HepG2 (cell line): ENCODE results near the gene YY1. TPM values are rescaled to one million over a fixed set of nuclear protein-coding genes. Genes with fewer than 3 reads are reported as not detected.

Source experiments
- FLYWCH1 ChIP-seq: sonication (generic); formaldehyde crosslinking; IDR thresholded peaks from 2 replicates; pipeline ENCODE4 v1.8.1; 2023; ENCODE audit warnings: mild to moderate bottlenecking, missing genetic modification reagents
- FOXJ3 ChIP-seq: sonication (generic); formaldehyde crosslinking; IDR thresholded peaks from 2 replicates; pipeline ENCODE4 v1.4.0; 2020; ENCODE audit warnings: missing genetic modification reagents, mild to moderate bottlenecking, borderline replicate concordance
- KLF6 ChIP-seq: IDR thresholded peaks from 2 replicates; pipeline ENCODE4 v1.8.0; 2016; ENCODE audit warnings: missing biosample characterization, missing genetic modification reagents
- MEIS1 ChIP-seq: sonication (generic); formaldehyde crosslinking; IDR thresholded peaks from 2 replicates; pipeline ENCODE4 v1.9.0; 2021; ENCODE audit warnings: mild to moderate bottlenecking, missing genetic modification reagents, moderate library complexity, borderline replicate concordance
- NBN ChIP-seq: fragments of 450-650 bp; conservative IDR thresholded peaks from 2 replicates; pipeline ENCODE4 v1.6.1; 2017
- SUZ12 ChIP-seq: fragments of 150-350 bp; IDR thresholded peaks from 2 replicates; pipeline ENCODE4 v1.6.1; 2014; ENCODE audit warnings: low read depth, low read length
- ZBTB1 ChIP-seq: sonication (generic); formaldehyde crosslinking; IDR thresholded peaks from 2 replicates; pipeline ENCODE4 v1.4.0; 2020; ENCODE audit warnings: missing genetic modification reagents, borderline replicate concordance
- ZMYM4 ChIP-seq: sonication (generic); formaldehyde crosslinking; IDR thresholded peaks from 2 replicates; pipeline ENCODE4 v1.8.1; 2023; ENCODE audit warnings: mild to moderate bottlenecking, missing genetic modification reagents
- ZNF772 ChIP-seq: sonication (generic); formaldehyde crosslinking; IDR thresholded peaks from 2 replicates; pipeline ENCODE4 v1.5.0; 2020; ENCODE audit warnings: mild to moderate bottlenecking, missing genetic modification reagents
- polyA plus RNA-seq, 8 experiments: library from polyadenylated mRNA; depleted of rRNA in 3 of 8; stranded (reverse) in 7 of 8; unstranded in 1 of 8; fragments of >200 nt; fragmentation: Illumina TruSeq in 4 of 8; extraction: Trizol in 4 of 8; gene quantifications; 2 replicates each; pipeline versions ENCODE4 v1.2.1 to v1.2.3, GENCODE V29; 2011 to 2016; ENCODE audit warnings: low read depth in 4 of 8, missing spikeins in 1 of 8, mixed read lengths in 1 of 8; ENCODE audit not compliant: insufficient read depth in 1 of 8
- total RNA-seq, 5 experiments: library from RNA; depleted of rRNA; stranded (reverse); fragments of >200 nt; fragmentation: Illumina TruSeq; extraction: Trizol; gene quantifications; 2 replicates each; pipeline ENCODE4 v1.2.3, GENCODE V29; 2016; ENCODE audit warnings: low read depth in 1 of 5
- TF ChIP-seq, protein P1 (sequence below): sonication (generic); formaldehyde crosslinking; IDR thresholded peaks from 2 replicates; pipeline ENCODE4 v1.4.0; 2020; ENCODE audit warnings: missing genetic modification reagents
- TF ChIP-seq, protein P2 (sequence below): sonication (generic); formaldehyde crosslinking; IDR thresholded peaks from 2 replicates; pipeline ENCODE4 v1.4.0; 2020; ENCODE audit warnings: missing genetic modification reagents; ENCODE audit errors: not compliant biosample characterization
- TF ChIP-seq, protein P3 (sequence below): sonication (generic); formaldehyde crosslinking; IDR thresholded peaks from 2 replicates; pipeline ENCODE4 v1.5.1; 2020; ENCODE audit warnings: mild to moderate bottlenecking, missing genetic modification reagents, moderate library complexity
- TF ChIP-seq, protein P4 (sequence below): sonication (generic); formaldehyde crosslinking; IDR thresholded peaks from 2 replicates; pipeline ENCODE4 v1.4.0; 2020; ENCODE audit warnings: missing genetic modification reagents

The YY1 gene
- total and polyA plus RNA-seq, 2 of the 13 experiments (the other 11 are each of a cell fraction or from before 2014, with no cell fraction given) = 29.4 to 68.1 TPM

DNA sequence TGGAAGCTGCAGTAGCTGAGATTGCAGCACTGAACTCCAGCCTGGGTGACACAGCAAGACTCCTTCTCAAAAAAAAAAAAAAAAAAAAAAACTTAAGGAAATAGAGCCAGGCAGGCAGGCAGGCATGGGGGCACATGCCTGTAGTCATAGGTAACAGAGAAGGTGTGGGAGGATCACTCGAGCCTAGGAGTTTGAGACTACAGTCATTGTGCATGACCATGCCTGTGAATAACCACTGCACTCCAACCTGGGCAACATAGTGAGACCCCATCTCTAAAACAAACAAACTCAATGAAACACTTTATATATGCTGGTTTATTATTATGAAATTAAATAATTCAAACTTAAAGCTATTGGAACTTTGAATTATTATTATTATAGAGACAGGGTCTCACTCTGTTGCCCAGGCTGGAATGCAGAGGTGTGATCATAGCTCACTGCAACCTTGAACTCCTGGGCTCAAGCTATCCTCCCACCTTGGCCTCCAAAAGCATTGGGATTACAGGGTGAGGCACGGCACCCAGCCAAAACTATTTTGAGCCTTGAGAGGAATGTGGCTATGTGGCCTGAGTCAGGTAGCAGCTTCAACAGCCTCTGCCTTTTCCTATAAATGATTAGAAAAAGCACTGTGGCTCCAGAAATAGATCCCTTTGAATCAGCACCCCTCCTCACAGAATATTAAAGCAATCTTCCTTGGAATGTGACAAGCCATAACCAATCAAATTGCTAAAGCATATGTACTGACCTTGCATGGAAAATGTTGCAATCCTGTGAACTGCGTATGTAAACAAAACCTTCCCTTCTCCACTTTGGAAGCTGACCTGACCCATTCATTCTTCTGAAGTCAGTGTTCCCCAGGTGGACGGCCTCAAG is 34.7 kb upstream of the YY1 start (continued):
- TF ChIP-seq, protein P1, sequence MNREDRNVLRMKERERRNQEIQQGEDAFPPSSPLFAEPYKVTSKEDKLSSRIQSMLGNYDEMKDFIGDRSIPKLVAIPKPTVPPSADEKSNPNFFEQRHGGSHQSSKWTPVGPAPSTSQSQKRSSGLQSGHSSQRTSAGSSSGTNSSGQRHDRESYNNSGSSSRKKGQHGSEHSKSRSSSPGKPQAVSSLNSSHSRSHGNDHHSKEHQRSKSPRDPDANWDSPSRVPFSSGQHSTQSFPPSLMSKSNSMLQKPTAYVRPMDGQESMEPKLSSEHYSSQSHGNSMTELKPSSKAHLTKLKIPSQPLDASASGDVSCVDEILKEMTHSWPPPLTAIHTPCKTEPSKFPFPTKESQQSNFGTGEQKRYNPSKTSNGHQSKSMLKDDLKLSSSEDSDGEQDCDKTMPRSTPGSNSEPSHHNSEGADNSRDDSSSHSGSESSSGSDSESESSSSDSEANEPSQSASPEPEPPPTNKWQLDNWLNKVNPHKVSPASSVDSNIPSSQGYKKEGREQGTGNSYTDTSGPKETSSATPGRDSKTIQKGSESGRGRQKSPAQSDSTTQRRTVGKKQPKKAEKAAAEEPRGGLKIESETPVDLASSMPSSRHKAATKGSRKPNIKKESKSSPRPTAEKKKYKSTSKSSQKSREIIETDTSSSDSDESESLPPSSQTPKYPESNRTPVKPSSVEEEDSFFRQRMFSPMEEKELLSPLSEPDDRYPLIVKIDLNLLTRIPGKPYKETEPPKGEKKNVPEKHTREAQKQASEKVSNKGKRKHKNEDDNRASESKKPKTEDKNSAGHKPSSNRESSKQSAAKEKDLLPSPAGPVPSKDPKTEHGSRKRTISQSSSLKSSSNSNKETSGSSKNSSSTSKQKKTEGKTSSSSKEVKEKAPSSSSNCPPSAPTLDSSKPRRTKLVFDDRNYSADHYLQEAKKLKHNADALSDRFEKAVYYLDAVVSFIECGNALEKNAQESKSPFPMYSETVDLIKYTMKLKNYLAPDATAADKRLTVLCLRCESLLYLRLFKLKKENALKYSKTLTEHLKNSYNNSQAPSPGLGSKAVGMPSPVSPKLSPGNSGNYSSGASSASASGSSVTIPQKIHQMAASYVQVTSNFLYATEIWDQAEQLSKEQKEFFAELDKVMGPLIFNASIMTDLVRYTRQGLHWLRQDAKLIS = no peak
- TF ChIP-seq ZNF772 (CRISPR knock-in tag) (no peak), SUZ12 (no peak), MEIS1 (CRISPR knock-in tag) (0 out of 2 replicates have a peak, but pooled peaks have one; percentile 22), ZBTB1 (CRISPR knock-in tag) (no peak), KLF6 (0 out of 2 replicates have a peak, but pooled peaks have one; percentile 59), FLYWCH1 (CRISPR knock-in tag) (no peak), ZMYM4 (CRISPR knock-in tag) (peak; percentile 76; the same call in 1 of the 2 replicates), NBN (no peak), FOXJ3 (CRISPR knock-in tag) (peak; percentile 91; the same call in 1 of the 2 replicates)
- TF ChIP-seq, protein P2, sequence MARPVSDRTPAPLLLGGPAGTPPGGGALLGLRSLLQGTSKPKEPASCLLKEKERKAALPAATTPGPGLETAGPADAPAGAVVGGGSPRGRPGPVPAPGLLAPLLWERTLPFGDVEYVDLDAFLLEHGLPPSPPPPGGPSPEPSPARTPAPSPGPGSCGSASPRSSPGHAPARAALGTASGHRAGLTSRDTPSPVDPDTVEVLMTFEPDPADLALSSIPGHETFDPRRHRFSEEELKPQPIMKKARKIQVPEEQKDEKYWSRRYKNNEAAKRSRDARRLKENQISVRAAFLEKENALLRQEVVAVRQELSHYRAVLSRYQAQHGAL (CRISPR knock-in tag) = no peak
- TF ChIP-seq, protein P3, sequence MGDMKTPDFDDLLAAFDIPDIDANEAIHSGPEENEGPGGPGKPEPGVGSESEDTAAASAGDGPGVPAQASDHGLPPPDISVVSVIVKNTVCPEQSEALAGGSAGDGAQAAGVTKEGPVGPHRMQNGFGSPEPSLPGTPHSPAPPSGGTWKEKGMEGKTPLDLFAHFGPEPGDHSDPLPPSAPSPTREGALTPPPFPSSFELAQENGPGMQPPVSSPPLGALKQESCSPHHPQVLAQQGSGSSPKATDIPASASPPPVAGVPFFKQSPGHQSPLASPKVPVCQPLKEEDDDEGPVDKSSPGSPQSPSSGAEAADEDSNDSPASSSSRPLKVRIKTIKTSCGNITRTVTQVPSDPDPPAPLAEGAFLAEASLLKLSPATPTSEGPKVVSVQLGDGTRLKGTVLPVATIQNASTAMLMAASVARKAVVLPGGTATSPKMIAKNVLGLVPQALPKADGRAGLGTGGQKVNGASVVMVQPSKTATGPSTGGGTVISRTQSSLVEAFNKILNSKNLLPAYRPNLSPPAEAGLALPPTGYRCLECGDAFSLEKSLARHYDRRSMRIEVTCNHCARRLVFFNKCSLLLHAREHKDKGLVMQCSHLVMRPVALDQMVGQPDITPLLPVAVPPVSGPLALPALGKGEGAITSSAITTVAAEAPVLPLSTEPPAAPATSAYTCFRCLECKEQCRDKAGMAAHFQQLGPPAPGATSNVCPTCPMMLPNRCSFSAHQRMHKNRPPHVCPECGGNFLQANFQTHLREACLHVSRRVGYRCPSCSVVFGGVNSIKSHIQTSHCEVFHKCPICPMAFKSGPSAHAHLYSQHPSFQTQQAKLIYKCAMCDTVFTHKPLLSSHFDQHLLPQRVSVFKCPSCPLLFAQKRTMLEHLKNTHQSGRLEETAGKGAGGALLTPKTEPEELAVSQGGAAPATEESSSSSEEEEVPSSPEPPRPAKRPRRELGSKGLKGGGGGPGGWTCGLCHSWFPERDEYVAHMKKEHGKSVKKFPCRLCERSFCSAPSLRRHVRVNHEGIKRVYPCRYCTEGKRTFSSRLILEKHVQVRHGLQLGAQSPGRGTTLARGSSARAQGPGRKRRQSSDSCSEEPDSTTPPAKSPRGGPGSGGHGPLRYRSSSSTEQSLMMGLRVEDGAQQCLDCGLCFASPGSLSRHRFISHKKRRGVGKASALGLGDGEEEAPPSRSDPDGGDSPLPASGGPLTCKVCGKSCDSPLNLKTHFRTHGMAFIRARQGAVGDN (CRISPR knock-in tag) = no peak
- TF ChIP-seq, protein P4, sequence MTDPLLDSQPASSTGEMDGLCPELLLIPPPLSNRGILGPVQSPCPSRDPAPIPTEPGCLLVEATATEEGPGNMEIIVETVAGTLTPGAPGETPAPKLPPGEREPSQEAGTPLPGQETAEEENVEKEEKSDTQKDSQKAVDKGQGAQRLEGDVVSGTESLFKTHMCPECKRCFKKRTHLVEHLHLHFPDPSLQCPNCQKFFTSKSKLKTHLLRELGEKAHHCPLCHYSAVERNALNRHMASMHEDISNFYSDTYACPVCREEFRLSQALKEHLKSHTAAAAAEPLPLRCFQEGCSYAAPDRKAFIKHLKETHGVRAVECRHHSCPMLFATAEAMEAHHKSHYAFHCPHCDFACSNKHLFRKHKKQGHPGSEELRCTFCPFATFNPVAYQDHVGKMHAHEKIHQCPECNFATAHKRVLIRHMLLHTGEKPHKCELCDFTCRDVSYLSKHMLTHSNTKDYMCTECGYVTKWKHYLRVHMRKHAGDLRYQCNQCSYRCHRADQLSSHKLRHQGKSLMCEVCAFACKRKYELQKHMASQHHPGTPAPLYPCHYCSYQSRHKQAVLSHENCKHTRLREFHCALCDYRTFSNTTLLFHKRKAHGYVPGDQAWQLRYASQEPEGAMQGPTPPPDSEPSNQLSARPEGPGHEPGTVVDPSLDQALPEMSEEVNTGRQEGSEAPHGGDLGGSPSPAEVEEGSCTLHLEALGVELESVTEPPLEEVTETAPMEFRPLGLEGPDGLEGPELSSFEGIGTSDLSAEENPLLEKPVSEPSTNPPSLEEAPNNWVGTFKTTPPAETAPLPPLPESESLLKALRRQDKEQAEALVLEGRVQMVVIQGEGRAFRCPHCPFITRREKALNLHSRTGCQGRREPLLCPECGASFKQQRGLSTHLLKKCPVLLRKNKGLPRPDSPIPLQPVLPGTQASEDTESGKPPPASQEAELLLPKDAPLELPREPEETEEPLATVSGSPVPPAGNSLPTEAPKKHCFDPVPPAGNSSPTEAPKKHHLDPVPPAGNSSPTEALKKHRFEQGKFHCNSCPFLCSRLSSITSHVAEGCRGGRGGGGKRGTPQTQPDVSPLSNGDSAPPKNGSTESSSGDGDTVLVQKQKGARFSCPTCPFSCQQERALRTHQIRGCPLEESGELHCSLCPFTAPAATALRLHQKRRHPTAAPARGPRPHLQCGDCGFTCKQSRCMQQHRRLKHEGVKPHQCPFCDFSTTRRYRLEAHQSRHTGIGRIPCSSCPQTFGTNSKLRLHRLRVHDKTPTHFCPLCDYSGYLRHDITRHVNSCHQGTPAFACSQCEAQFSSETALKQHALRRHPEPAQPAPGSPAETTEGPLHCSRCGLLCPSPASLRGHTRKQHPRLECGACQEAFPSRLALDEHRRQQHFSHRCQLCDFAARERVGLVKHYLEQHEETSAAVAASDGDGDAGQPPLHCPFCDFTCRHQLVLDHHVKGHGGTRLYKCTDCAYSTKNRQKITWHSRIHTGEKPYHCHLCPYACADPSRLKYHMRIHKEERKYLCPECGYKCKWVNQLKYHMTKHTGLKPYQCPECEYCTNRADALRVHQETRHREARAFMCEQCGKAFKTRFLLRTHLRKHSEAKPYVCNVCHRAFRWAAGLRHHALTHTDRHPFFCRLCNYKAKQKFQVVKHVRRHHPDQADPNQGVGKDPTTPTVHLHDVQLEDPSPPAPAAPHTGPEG (CRISPR knock-in tag) = 0 out of 2 replicates have a peak, but pooled peaks have one; percentile 19
